ENCODE measurements around the gene TBC1D5. TPM values are rescaled to one million over a fixed set of nuclear protein-coding genes. Genes with fewer than 3 reads are reported as not detected.

Gene TBC1D5
- total RNA-seq, 3 donors from 2014 or later = 33.1 to 56.1 (median 44.1) TPM

- H3K36me3 ChIP-seq (ENCODE audit: low read depth) = no peaks in the 10 kb centered on the region
- no peaks in the 10 kb centered on the region for H3K9me3 ChIP-seq
- H3K4me3 ChIP-seq = no peak overlapping the region
- no peak for DNase-seq
- intact Hi-C loops (cut with DNase I, micrococcal nuclease) = no loop called here
- ATAC-seq = no peak
- H3K4me1 ChIP-seq (ENCODE audit: low read depth) = no peaks in the 10 kb centered on the region
- no peak for TF ChIP-seq CTCF (IDR thresholded peaks at IDR 0.05)
Observed at GRCh38 chr3:17508180-17508752, 234.2 kb downstream of the TBC1D5 start.

- H3K9me3 ChIP-seq = no peaks in the 10 kb centered on the region
- intact Hi-C loops (cut with DNase I, micrococcal nuclease) = no loop called here
- H3K4me1 ChIP-seq (ENCODE audit: low read depth) = no peaks in the 10 kb centered on the region
- no peak for ATAC-seq
- H3K36me3 ChIP-seq (ENCODE audit: low read depth) = no peaks in the 10 kb centered on the region
- DNase-seq = no peak
- TF ChIP-seq CTCF (IDR thresholded peaks at IDR 0.05) = no peak
- no peak overlapping the region for H3K4me3 ChIP-seq
Observed at GRCh38 chr3:17507480-17507879, 235.0 kb downstream of the TBC1D5 start.

GRCh38 chr3:17505856-17506255, 236.6 kb downstream of the TBC1D5 start:
- no peaks in the 10 kb centered on the region for H3K36me3 ChIP-seq (ENCODE audit: low read depth)
- H3K4me3 ChIP-seq = no peak overlapping the region
- TF ChIP-seq CTCF (IDR thresholded peaks at IDR 0.05) = no peak
- intact Hi-C loops (cut with DNase I, micrococcal nuclease) = no loop called here
- no peaks in the 10 kb centered on the region for H3K4me1 ChIP-seq (ENCODE audit: low read depth)
- ATAC-seq (no peak), DNase-seq (no peak)
- no peaks in the 10 kb centered on the region for H3K9me3 ChIP-seq

- Histone ChIP-seq H3K4me3 (no peak overlapping the region), H3K4me1 (ENCODE audit: low read depth) (no peaks in the 10 kb centered on the region), H3K36me3 (ENCODE audit: low read depth) (no peaks in the 10 kb centered on the region), H3K9me3 (no peaks in the 10 kb centered on the region)
- intact Hi-C loops (cut with DNase I, micrococcal nuclease) = no loop called here
- TF ChIP-seq CTCF (IDR thresholded peaks at IDR 0.05) = no peak
- DNase-seq = no peak
- no peak for ATAC-seq
Observed at GRCh38 chr3:17501745-17502144, 240.7 kb downstream of the TBC1D5 start.

- Histone ChIP-seq H3K4me3 (no peak overlapping the region), H3K4me1 (ENCODE audit: low read depth) (no peaks in the 10 kb centered on the region), H3K9me3 (no peaks in the 10 kb centered on the region), H3K36me3 (ENCODE audit: low read depth) (no peaks in the 10 kb centered on the region)
- no peak for ATAC-seq
- intact Hi-C loops (cut with DNase I, micrococcal nuclease) = no loop called here
- DNase-seq = no peak
- TF ChIP-seq CTCF (IDR thresholded peaks at IDR 0.05) = no peak
Observed at GRCh38 chr3:17500618-17501017, 241.8 kb downstream of the TBC1D5 start.

All from mucosa of descending colon (tissue), 3 donors.